ENCODE results near the gene PCF11. TPM values are rescaled to one million over a fixed set of nuclear protein-coding genes. Genes with fewer than 3 reads are reported as not detected.
"Not testable (repeated sequence)": the region's sequence is repeated elsewhere in the genome, so short reads cannot be mapped to it uniquely, and the experiment has no call there.

The PCF11 gene
- total RNA-seq, 2 donors from 2014 or later, result 53.4 to 74.2 TPM

GRCh38 chr11:83122766-83123165, 34.2 kb upstream of the PCF11 start:
- WGBS, 2 donors, result 94% methylated on average over 2 of the region's 2 CpGs
- TF ChIP-seq CTCF (IDR thresholded peaks at IDR 0.05) (no peak), POLR2A (IDR thresholded peaks at IDR 0.05) (no peak)
- no peaks in the 10 kb centered on the region for H3K4me1 ChIP-seq

GRCh38 chr11:83124636-83125424, 32.1 kb upstream of the PCF11 start:
- no peak overlapping the region for H3K4me3 ChIP-seq
- no peaks in the 10 kb centered on the region for H3K36me3 ChIP-seq (replicated peaks in 1 of 2; ENCODE audit: insufficient read depth in 1 of 2, low read depth in 2 of 2)
- H3K27ac ChIP-seq, result no peak overlapping the region
- intact Hi-C loops (cut with DNase I), result no loop called here
- H3K9me3 ChIP-seq, result no peaks in the 10 kb centered on the region
- H3K27me3 ChIP-seq, result no peaks in the 10 kb centered on the region
- ATAC-seq, result peak; percentile 33
- no peak for DNase-seq
- H3K4me1 ChIP-seq, result no peaks in the 10 kb centered on the region
- WGBS, 2 donors, result 55% methylated on average over 4 of the region's 4 CpGs
- no peak for TF ChIP-seq POLR2A (IDR thresholded peaks at IDR 0.05)

More at GRCh38 chr11:83122766-83123165, 34.2 kb upstream of the PCF11 start:
- DNase-seq (no peak), ATAC-seq (no peak)
- H3K36me3 ChIP-seq (replicated peaks in 1 of 2; ENCODE audit: insufficient read depth in 1 of 2, low read depth in 2 of 2), result no peaks in the 10 kb centered on the region
- H3K4me3 ChIP-seq, result no peak overlapping the region
- H3K27ac ChIP-seq, result no peak overlapping the region
- no peaks in the 10 kb centered on the region for H3K9me3 ChIP-seq
- no peaks in the 10 kb centered on the region for H3K27me3 ChIP-seq
- intact Hi-C loops (cut with DNase I), result no loop called here

GRCh38 chr11:83125577-83125976, 31.4 kb upstream of the PCF11 start:
- no peaks in the 10 kb centered on the region for H3K9me3 ChIP-seq
- ATAC-seq (no peak), DNase-seq (no peak)
- H3K27me3 ChIP-seq, result no peaks in the 10 kb centered on the region
- H3K27ac ChIP-seq, result no peak overlapping the region
- intact Hi-C loops (cut with DNase I), result no loop called here
- 71 to 89% methylated on average over 5 of the region's 5 CpGs for WGBS, 2 donors
- no peaks in the 10 kb centered on the region for H3K36me3 ChIP-seq (replicated peaks in 1 of 2; ENCODE audit: insufficient read depth in 1 of 2, low read depth in 2 of 2)
- H3K4me1 ChIP-seq, result no peaks in the 10 kb centered on the region
- TF ChIP-seq POLR2A (IDR thresholded peaks at IDR 0.05) (no peak), CTCF (IDR thresholded peaks at IDR 0.05) (no peak)
- H3K4me3 ChIP-seq, result no peak overlapping the region

- WGBS, 2 donors, result 83 to 85% methylated on average over 5 of the region's 5 CpGs
- no peak overlapping the region for H3K4me3 ChIP-seq
- TF ChIP-seq CTCF (IDR thresholded peaks at IDR 0.05) (no peak), POLR2A (IDR thresholded peaks at IDR 0.05) (no peak)
- H3K27me3 ChIP-seq, result no peaks in the 10 kb centered on the region
- H3K27ac ChIP-seq, result no peak overlapping the region
- no peaks in the 10 kb centered on the region for H3K36me3 ChIP-seq (replicated peaks in 1 of 2; ENCODE audit: insufficient read depth in 1 of 2, low read depth in 2 of 2)
- no peak for DNase-seq
- intact Hi-C loops (cut with DNase I), result no loop called here
- H3K9me3 ChIP-seq, result no peaks in the 10 kb centered on the region
- ATAC-seq, result no peak
- H3K4me1 ChIP-seq, result no peaks in the 10 kb centered on the region
Measured at GRCh38 chr11:83127310-83127637, 29.7 kb upstream of the PCF11 start.

- WGBS, 2 donors, result 54 to 62% methylated on average over 4 of the region's 4 CpGs
- no peaks in the 10 kb centered on the region for H3K36me3 ChIP-seq (replicated peaks in 1 of 2; ENCODE audit: insufficient read depth in 1 of 2, low read depth in 2 of 2)
Measured at GRCh38 chr11:83132191-83132590, 24.7 kb upstream of the PCF11 start.

DNA sequence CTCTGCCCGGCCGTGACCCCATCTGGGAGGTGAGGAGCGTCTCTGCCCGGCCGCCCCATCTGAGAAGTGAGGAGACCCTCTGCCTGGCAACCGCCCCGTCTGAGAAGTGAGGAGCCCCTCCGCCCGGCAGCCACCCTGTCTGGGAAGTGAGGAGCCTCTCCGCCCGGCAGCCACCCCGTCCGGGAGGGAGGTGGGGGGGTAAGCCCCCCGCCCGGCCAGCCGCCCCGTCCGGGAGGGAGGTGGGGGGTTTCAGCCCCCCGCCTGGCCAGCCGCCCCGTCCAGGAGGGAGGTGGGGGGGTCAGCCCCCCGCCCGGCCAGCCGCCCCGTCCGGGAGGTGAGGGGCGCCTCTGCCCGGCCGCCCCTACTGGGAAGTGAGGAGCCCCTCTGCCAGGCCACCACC, 23.7 kb upstream of the PCF11 start:
- no CpG with 5 or more reads among the region's 29 CpGs for WGBS, 2 donors

More at GRCh38 chr11:83132191-83132590, 24.7 kb upstream of the PCF11 start:
- DNase-seq, result no peak
- no peak for TF ChIP-seq POLR2A (IDR thresholded peaks at IDR 0.05)
- no peak for TF ChIP-seq CTCF (IDR thresholded peaks at IDR 0.05)
- Histone ChIP-seq H3K9me3 (no peaks in the 10 kb centered on the region), H3K27me3 (no peaks in the 10 kb centered on the region), H3K27ac (no peak overlapping the region), H3K4me3 (no peak overlapping the region), H3K4me1 (no peaks in the 10 kb centered on the region)
- intact Hi-C loops (cut with DNase I), result no loop called here
- ATAC-seq, result no peak

More for the DNA sequence above, 23.7 kb upstream of the PCF11 start:
- H3K36me3 ChIP-seq (replicated peaks in 1 of 2; ENCODE audit: insufficient read depth in 1 of 2, low read depth in 2 of 2); H3K9me3 ChIP-seq; ATAC-seq; H3K27ac ChIP-seq; intact Hi-C loops (cut with DNase I); H3K27me3 ChIP-seq; H3K4me1 ChIP-seq; H3K4me3 ChIP-seq; DNase-seq: not testable (repeated sequence)
